ENCODE measurements around the gene CTDNEP1. TPM values are rescaled to one million over a fixed set of nuclear protein-coding genes. Genes with fewer than 3 reads are reported as not detected.

Gene CTDNEP1
- polyA plus RNA-seq, 1 of the 3 experiments (the other 2 are of a cell fraction), result 111 TPM

GRCh38 chr17:7252176-7253043, 876 bp upstream of the CTDNEP1 start, which contains the start of gene ELP5:
ELP5 (plus strand) TSS chr17:7252215; CDS start chr17:7252551, 336 bp downstream.
- H3K36me3 ChIP-seq (replicated peaks in 1 of 2; ENCODE audit: control insufficient read depth in 1 of 2, insufficient read depth in 2 of 2, low read length in 1 of 2), result peaks cover 13 to 17% of the 10 kb centered on the region in 2 experiments
- TF ChIP-seq TAF1 (IDR thresholded peaks at IDR 0.05; ENCODE audit: borderline replicate concordance, low read depth, low read length) (0 out of 2 replicates have a peak, but pooled peaks have one; percentile 68), GATA2 (CRISPR knock-in tag; IDR thresholded peaks at IDR 0.05) (no peak; the same call in 1 of the 2 replicates), FOXM1 (IDR thresholded peaks at IDR 0.05; ENCODE audit: low read depth) (no peak), ELF1 (IDR thresholded peaks at IDR 0.05) (peak; percentile 60), RFX5 (IDR thresholded peaks at IDR 0.05; ENCODE audit: low read length) (no peak), SMC3 (IDR thresholded peaks at IDR 0.05; ENCODE audit: low read depth, low read length) (peak; percentile 39), RAD21 (IDR thresholded peaks at IDR 0.05; ENCODE audit: low read length) (peak; percentile 38), RCOR1 (IDR thresholded peaks at IDR 0.05; ENCODE audit: low read length) (0 out of 2 replicates have a peak, but pooled peaks have one; percentile 5), EP300 (IDR thresholded peaks at IDR 0.05; ENCODE audit: borderline replicate concordance in 1 of 2, low read depth in 1 of 2, low read length in 1 of 2) (peak in 1 of 2 experiments; percentile 2; a peak in 1 of 4 replicates), MXI1 (IDR thresholded peaks at IDR 0.05; ENCODE audit: low read depth, low read length) (peak; percentile 48), NFIC (IDR thresholded peaks at IDR 0.05; ENCODE audit: borderline replicate concordance) (no peak), TCF12 (IDR thresholded peaks at IDR 0.05) (0 out of 2 replicates have a peak, but pooled peaks have one; percentile 13), SIN3A (IDR thresholded peaks at IDR 0.05; ENCODE audit: borderline replicate concordance, low read depth, low read length) (0 out of 2 replicates have a peak, but pooled peaks have one; percentile 17), CTCF (IDR thresholded peaks at IDR 0.05) (peak; percentile 46)
- TF ChIP-seq, protein P1, sequence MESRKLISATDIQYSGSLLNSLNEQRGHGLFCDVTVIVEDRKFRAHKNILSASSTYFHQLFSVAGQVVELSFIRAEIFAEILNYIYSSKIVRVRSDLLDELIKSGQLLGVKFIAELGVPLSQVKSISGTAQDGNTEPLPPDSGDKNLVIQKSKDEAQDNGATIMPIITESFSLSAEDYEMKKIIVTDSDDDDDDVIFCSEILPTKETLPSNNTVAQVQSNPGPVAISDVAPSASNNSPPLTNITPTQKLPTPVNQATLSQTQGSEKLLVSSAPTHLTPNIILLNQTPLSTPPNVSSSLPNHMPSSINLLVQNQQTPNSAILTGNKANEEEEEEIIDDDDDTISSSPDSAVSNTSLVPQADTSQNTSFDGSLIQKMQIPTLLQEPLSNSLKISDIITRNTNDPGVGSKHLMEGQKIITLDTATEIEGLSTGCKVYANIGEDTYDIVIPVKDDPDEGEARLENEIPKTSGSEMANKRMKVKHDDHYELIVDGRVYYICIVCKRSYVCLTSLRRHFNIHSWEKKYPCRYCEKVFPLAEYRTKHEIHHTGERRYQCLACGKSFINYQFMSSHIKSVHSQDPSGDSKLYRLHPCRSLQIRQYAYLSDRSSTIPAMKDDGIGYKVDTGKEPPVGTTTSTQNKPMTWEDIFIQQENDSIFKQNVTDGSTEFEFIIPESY (IDR thresholded peaks at IDR 0.05; ENCODE audit: borderline replicate concordance, low read depth), result no peak
- TF ChIP-seq, protein P2, sequence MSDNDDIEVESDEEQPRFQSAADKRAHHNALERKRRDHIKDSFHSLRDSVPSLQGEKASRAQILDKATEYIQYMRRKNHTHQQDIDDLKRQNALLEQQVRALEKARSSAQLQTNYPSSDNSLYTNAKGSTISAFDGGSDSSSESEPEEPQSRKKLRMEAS (IDR thresholded peaks at IDR 0.05; ENCODE audit: low read depth), result peak; percentile 75; the same call in 1 of the 2 replicates
- H3K4me3 ChIP-seq (ENCODE audit: low read depth in 2 of 2, low read length in 1 of 2), result peak within 1 kb of the TSS; percentile 81 to 95
- no peaks in the 10 kb centered on the region for H3K9me2 ChIP-seq
- peak; percentile 91 for DNase-seq
- under 1% methylated on average over 24 of the region's 55 CpGs for WGBS (ENCODE audit: low lambda C conversion rate)
- peak within 1 kb of the TSS; percentile 95 for H3K4me2 ChIP-seq
- H3F3A ChIP-seq (replicated peaks; ENCODE audit: insufficient read depth), result peaks cover 12% of the 10 kb centered on the region
- H3K4me1 ChIP-seq (ENCODE audit: control insufficient read depth in 1 of 2, insufficient read depth in 2 of 2, low read depth in 1 of 2, low read length in 1 of 2), result peaks cover 9 to 23% of the 10 kb centered on the region in 2 experiments; a peak in 3 of 4 replicates
- no peaks in the 10 kb centered on the region for H4K20me1 ChIP-seq (ENCODE audit: insufficient read depth)
- peaks cover 56% of the 10 kb centered on the region for H3K79me2 ChIP-seq (ENCODE audit: insufficient read depth)
- H2AFZ ChIP-seq (ENCODE audit: low read depth), result peak within 1 kb of the TSS; percentile 91
- H3K27me3 ChIP-seq (ENCODE audit: insufficient read depth), result no peaks in the 10 kb centered on the region
- POLR2A ChIA-PET, result interaction anchor here (1.1 to 1.6 kb wide), 3 partner anchors 10 to 31 kb away, joined by 6 to 7 read pairs (median 6); partner anchors contain the start of genes GABARAP and PHF23
- CTCF ChIA-PET, result interaction anchor here (1.0 to 1.6 kb wide), 4 partner anchors 9 to 207 kb away, joined by 3 to 14 read pairs (median 4); no protein-coding TSS in a partner anchor
- peak within 1 kb of the TSS; percentile 97 to 99 for H3K27ac ChIP-seq (ENCODE audit: low read depth in 2 of 2, low read length in 1 of 2)
- H3K9me3 ChIP-seq, result no peaks in the 10 kb centered on the region
- peak within 1 kb of the TSS; percentile 94 for H3K9ac ChIP-seq
